Measurements from ENCODE around the gene KPNA1. TPM values are rescaled to one million over a fixed set of nuclear protein-coding genes. Genes with fewer than 3 reads are reported as not detected.

KPNA1 gene
- total and polyA plus RNA-seq, 2 experiments from 2014 or later, result 19.8 to 30.1 TPM

- Histone ChIP-seq H3K4me1 (ENCODE audit: insufficient read depth) (peaks cover 8% of the 10 kb centered on the region), H3K4me3 (no peak overlapping the region), H3K4me2 (no peak overlapping the region), H2AFZ (no peak overlapping the region), H3K79me2 (replicated peaks; ENCODE audit: insufficient read depth) (peaks cover 96% of the 10 kb centered on the region), H3K27me3 (ENCODE audit: insufficient read depth) (no peaks in the 10 kb centered on the region), H4K20me1 (replicated peaks; ENCODE audit: insufficient read depth) (peaks cover 21% of the 10 kb centered on the region; the same call in 1 of the 2 replicates), H3K36me3 (ENCODE audit: insufficient read depth) (no peaks in the 10 kb centered on the region), H3K27ac (ENCODE audit: low read depth) (no peak overlapping the region), H3K9me2 (ENCODE audit: insufficient read depth) (no peaks in the 10 kb centered on the region), H3F3A (replicated peaks; ENCODE audit: low read depth) (no peaks in the 10 kb centered on the region)
- DNase-seq (ENCODE audit: low spot score) (no peak), ATAC-seq (no peak)
- H3K4me1 Mint-ChIP-seq, result peaks cover 4% of the 10 kb centered on the region
- H3K36me3 Mint-ChIP-seq (ENCODE audit: low read depth), result peaks cover 9% of the 10 kb centered on the region
- H3K27me3 Mint-ChIP-seq (ENCODE audit: insufficient read depth, low read depth, poor library complexity), result peaks cover 4% of the 10 kb centered on the region
- no peaks in the 10 kb centered on the region for H3K9me3 Mint-ChIP-seq
- no peak overlapping the region for H3K4me3 Mint-ChIP-seq
- H3K27ac Mint-ChIP-seq, result peak overlapping the region; percentile 81
- no peak for TF ChIP-seq ZNF462 (CRISPR knock-in tag; IDR thresholded peaks at IDR 0.05)
These were observed 136.8 kb downstream of the KPNA1 start for GRCh38 chr3:122377975-122378374.

- H3K36me3 Mint-ChIP-seq (ENCODE audit: low read depth), result peaks cover 12% of the 10 kb centered on the region
- H3K9me3 Mint-ChIP-seq, result no peaks in the 10 kb centered on the region
- ATAC-seq, result no peak
- Histone ChIP-seq H3F3A (replicated peaks; ENCODE audit: low read depth) (no peaks in the 10 kb centered on the region), H4K20me1 (replicated peaks; ENCODE audit: insufficient read depth) (peaks cover 21% of the 10 kb centered on the region), H3K9me2 (ENCODE audit: insufficient read depth) (no peaks in the 10 kb centered on the region), H3K4me3 (no peak overlapping the region), H3K27me3 (ENCODE audit: insufficient read depth) (no peaks in the 10 kb centered on the region), H3K36me3 (ENCODE audit: insufficient read depth) (no peaks in the 10 kb centered on the region), H3K79me2 (replicated peaks; ENCODE audit: insufficient read depth) (peaks cover 74% of the 10 kb centered on the region), H2AFZ (no peak overlapping the region), H3K4me1 (ENCODE audit: insufficient read depth) (no peaks in the 10 kb centered on the region), H3K4me2 (no peak overlapping the region), H3K27ac (ENCODE audit: low read depth) (no peak overlapping the region)
- no peaks in the 10 kb centered on the region for H3K27me3 Mint-ChIP-seq (ENCODE audit: insufficient read depth, low read depth, poor library complexity)
- no peak overlapping the region for H3K4me3 Mint-ChIP-seq
- H3K4me1 Mint-ChIP-seq, result no peaks in the 10 kb centered on the region; the same call in 2 of the 3 replicates
- no peak overlapping the region for H3K27ac Mint-ChIP-seq
- DNase-seq (ENCODE audit: low spot score), result no peak
- TF ChIP-seq EZH2 (IDR thresholded peaks at IDR 0.05; ENCODE audit: low read depth, unreplicated experiment) (no peak), ETS1 (IDR thresholded peaks at IDR 0.05) (no peak), NANOG (IDR thresholded peaks at IDR 0.05; ENCODE audit: borderline replicate concordance) (no peak), STAT1 (IDR thresholded peaks at IDR 0.05; ENCODE audit: unreplicated experiment) (no peak), ZNF462 (CRISPR knock-in tag; IDR thresholded peaks at IDR 0.05) (no peak)
These were observed 140.7 kb downstream of the KPNA1 start for GRCh38 chr3:122374034-122374433.

Measured in GM23338 (cell line).